ENCODE data around the gene NR1D2. TPM values are rescaled to one million over a fixed set of nuclear protein-coding genes. Genes with fewer than 3 reads are reported as not detected.
"Not testable (repeated sequence)": the region's sequence is repeated elsewhere in the genome, so short reads cannot be mapped to it uniquely, and the experiment has no call there.

The NR1D2 gene
- total RNA-seq, 1 donor from 2014 or later: 17.2 TPM

DNA sequence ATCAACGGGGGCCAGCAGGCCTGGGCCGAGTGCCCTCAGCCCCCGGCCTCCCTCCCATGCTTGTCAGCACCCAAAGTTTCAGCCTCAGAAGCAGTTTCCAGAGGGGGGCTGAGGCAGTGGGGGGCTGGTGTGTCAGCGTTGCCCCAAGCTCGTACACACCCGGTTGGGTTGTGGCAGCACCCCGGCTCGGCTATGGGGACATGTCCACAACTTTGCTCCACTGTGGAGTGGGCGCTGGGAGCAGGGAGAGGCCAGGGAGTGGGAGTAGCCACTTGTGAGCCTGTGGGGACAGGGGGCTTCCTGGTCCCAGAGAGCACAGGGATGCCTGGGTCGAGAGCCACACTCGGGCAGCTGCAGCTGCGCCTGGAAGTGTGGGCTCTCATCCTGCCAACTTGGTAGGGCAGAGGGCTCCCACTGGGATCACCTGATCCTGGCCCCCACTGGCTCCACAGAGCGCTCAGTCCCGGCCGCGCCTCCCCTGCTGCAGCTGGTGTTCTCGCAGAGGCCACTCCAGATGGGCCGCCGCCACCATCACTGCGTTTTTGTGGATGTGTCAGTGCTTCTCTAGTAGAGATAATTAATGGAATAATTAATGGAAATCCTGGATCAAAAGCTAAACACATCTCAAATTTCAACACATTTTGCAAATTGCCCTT is 75.1 kb downstream of the NR1D2 start:
- Mint-ChIP-seq H3K36me3 (ENCODE audit: low read depth, unreplicated experiment) (no peaks in the 10 kb centered on the region), H3K27me3 (ENCODE audit: unreplicated experiment) (no peaks in the 10 kb centered on the region), H3K4me1 (ENCODE audit: unreplicated experiment) (no peaks in the 10 kb centered on the region), H3K9me3 (ENCODE audit: unreplicated experiment) (no peaks in the 10 kb centered on the region), H3K4me3 (ENCODE audit: unreplicated experiment) (no peak overlapping the region), H3K27ac (ENCODE audit: unreplicated experiment) (no peak overlapping the region)
- TF ChIP-seq CTCF (IDR thresholded peaks at IDR 0.05; ENCODE audit: unreplicated experiment): no peak
- no peak for DNase-seq (ENCODE audit: low spot score)

GRCh38 chr3:24023197-24023596 is 78.1 kb downstream of the NR1D2 start:
- Mint-ChIP-seq H3K9me3 (ENCODE audit: unreplicated experiment) (no peaks in the 10 kb centered on the region), H3K27ac (ENCODE audit: unreplicated experiment) (no peak overlapping the region), H3K27me3 (ENCODE audit: unreplicated experiment) (no peaks in the 10 kb centered on the region), H3K4me1 (ENCODE audit: unreplicated experiment) (no peaks in the 10 kb centered on the region), H3K36me3 (ENCODE audit: low read depth, unreplicated experiment) (no peaks in the 10 kb centered on the region), H3K4me3 (ENCODE audit: unreplicated experiment) (no peak overlapping the region)
- no peak for TF ChIP-seq CTCF (IDR thresholded peaks at IDR 0.05; ENCODE audit: unreplicated experiment)
- no peak for DNase-seq (ENCODE audit: low spot score)

DNA sequence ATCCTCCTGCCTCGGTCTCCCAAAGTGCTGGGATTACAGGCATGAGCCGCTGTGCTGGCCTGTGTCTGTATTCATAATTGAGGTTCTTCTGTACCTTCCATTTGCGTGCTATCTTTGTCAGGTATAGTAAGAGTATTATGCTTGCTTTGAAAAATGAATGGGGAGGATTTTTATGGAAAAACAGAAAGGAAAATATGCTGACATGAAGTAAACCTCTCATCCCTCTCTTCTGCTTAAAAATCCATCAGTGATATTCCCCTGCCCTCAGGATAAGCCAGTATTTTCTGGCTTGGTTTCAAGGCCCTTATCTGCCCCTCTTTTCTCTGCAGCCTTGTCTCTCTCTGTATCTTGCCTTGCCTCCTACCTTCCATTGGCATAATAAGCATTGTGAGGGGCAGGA is 80.7 kb downstream of the NR1D2 start:
- H3K27ac Mint-ChIP-seq (ENCODE audit: unreplicated experiment): no peak overlapping the region
- DNase-seq (ENCODE audit: low spot score): no peak
- no peak overlapping the region for H3K4me3 Mint-ChIP-seq (ENCODE audit: unreplicated experiment)
- H3K9me3 Mint-ChIP-seq (ENCODE audit: unreplicated experiment): no peaks in the 10 kb centered on the region
- H3K36me3 Mint-ChIP-seq (ENCODE audit: low read depth, unreplicated experiment): no peaks in the 10 kb centered on the region
- no peaks in the 10 kb centered on the region for H3K4me1 Mint-ChIP-seq (ENCODE audit: unreplicated experiment)
- no peaks in the 10 kb centered on the region for H3K27me3 Mint-ChIP-seq (ENCODE audit: unreplicated experiment)
- no peak for TF ChIP-seq CTCF (IDR thresholded peaks at IDR 0.05; ENCODE audit: unreplicated experiment)

DNA sequence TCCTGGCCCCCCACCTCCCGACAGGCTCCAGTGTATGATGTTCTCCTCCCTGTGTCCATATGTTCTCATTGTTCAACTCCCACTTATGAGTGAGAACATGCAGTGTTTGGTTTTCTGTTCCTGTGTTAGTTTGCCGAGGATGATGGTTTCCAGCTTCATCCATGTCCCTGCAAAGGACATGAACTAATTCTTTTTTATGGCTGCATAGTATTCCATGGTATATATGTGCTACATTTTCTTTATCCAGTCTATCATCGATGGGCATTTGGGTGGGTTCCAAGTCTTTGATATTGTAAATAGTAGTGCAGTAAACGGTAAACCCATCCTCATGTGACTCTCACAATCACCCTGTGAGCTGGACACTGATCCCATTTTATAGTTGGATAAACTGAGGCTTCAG is 81.6 kb downstream of the NR1D2 start:
- H3K27me3 Mint-ChIP-seq (ENCODE audit: unreplicated experiment); H3K36me3 Mint-ChIP-seq (ENCODE audit: low read depth, unreplicated experiment); H3K4me3 Mint-ChIP-seq (ENCODE audit: unreplicated experiment); H3K27ac Mint-ChIP-seq (ENCODE audit: unreplicated experiment); DNase-seq (ENCODE audit: low spot score); H3K9me3 Mint-ChIP-seq (ENCODE audit: unreplicated experiment); H3K4me1 Mint-ChIP-seq (ENCODE audit: unreplicated experiment): not testable (repeated sequence)

DNA sequence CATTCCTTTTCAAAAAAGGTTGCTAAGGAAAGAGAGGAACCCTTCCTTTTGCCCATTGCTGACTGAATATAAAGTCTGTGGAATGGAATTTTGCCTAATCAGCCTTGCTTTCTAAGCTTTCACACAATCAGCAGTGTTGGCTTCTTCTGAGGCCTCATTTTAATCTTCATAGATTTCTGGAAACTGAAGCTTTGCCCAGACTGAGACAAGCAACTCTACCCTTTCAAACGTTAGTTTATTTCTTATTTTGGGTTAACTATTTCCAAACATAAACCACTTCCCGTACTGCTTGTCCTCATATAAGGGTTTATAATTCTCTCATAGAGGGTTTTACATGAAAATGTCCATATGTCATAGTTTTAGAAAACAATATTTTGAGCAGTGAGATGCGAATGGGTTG is 82.9 kb downstream of the NR1D2 start:
- no peaks in the 10 kb centered on the region for H3K36me3 Mint-ChIP-seq (ENCODE audit: low read depth, unreplicated experiment)
- H3K4me1 Mint-ChIP-seq (ENCODE audit: unreplicated experiment): no peaks in the 10 kb centered on the region
- H3K9me3 Mint-ChIP-seq (ENCODE audit: unreplicated experiment): no peaks in the 10 kb centered on the region
- H3K4me3 Mint-ChIP-seq (ENCODE audit: unreplicated experiment): no peak overlapping the region
- H3K27ac Mint-ChIP-seq (ENCODE audit: unreplicated experiment): no peak overlapping the region
- TF ChIP-seq CTCF (IDR thresholded peaks at IDR 0.05; ENCODE audit: unreplicated experiment): no peak
- no peaks in the 10 kb centered on the region for H3K27me3 Mint-ChIP-seq (ENCODE audit: unreplicated experiment)
- no peak for DNase-seq (ENCODE audit: low spot score)

Other genes with a start within 250 kb of the NR1D2 start
- 129 TPM for gene UBE2E1, start 139.3 kb upstream of the NR1D2 start, total RNA-seq (ENCODE audit: unreplicated experiment)
- 4.3 TPM for gene NKIRAS1, start 28.3 kb upstream of the NR1D2 start, total RNA-seq (ENCODE audit: unreplicated experiment)
- 2,853 TPM for gene RPL15, start 28.2 kb upstream of the NR1D2 start, total RNA-seq (ENCODE audit: unreplicated experiment)